LNCaP clone FGC (cell line): ENCODE data around the gene GPR82.
"Not testable (repeated sequence)": the region's sequence is repeated elsewhere in the genome, so short reads cannot be mapped to it uniquely, and the experiment has no call there.

Source experiments
- DNase-seq: peaks from one replicate; pipeline ENCODE4 v3.0.0-alpha.2; 2011; ENCODE audit warnings: low read depth
- H3K4me3 ChIP-seq: 2 replicates; pipeline ENCODE4 v1.5.1; 2011; ENCODE audit warnings: mild to moderate bottlenecking, low read depth, low read length, control low read depth
- CTCF ChIP-seq: IDR thresholded peaks from 2 replicates; pipeline ENCODE4 v1.5.1; 2012; ENCODE audit warnings: mild to moderate bottlenecking; ENCODE audit not compliant: control insufficient read depth, insufficient read depth; ENCODE audit errors: extremely low read depth

The GPR82 gene

GRCh38 chrX:41718481-41719235 lies 5.3 kb upstream of the GPR82 start:
- DNase-seq = no peak
- TF ChIP-seq CTCF = no peak
- H3K4me3 ChIP-seq = no peak overlapping the region

- DNase-seq, H3K4me3 ChIP-seq: not testable (repeated sequence)
These were observed 4.4 kb upstream of the GPR82 start for GRCh38 chrX:41719610-41720009.

GRCh38 chrX:41720125-41720779 lies 3.7 kb upstream of the GPR82 start:
- no peak for DNase-seq

GRCh38 chrX:41721590-41721989 lies 2.4 kb upstream of the GPR82 start:
- DNase-seq = no peak
- no peak overlapping the region for H3K4me3 ChIP-seq
- TF ChIP-seq CTCF = no peak

More at GRCh38 chrX:41720125-41720779, 3.7 kb upstream of the GPR82 start:
- no peak overlapping the region for H3K4me3 ChIP-seq
- no peak for TF ChIP-seq CTCF

- no peak for TF ChIP-seq CTCF
- DNase-seq = no peak
- H3K4me3 ChIP-seq = no peak overlapping the region
These were observed 1.8 kb upstream of the GPR82 start for GRCh38 chrX:41722214-41722613.

- no peak overlapping the region for H3K4me3 ChIP-seq
- DNase-seq = no peak
- no peak for TF ChIP-seq CTCF
These were observed 964 bp upstream of the GPR82 start for GRCh38 chrX:41722816-41723618.

GRCh38 chrX:41728125-41728524 lies 4.1 kb downstream of the GPR82 start:
- H3K4me3 ChIP-seq = no peak overlapping the region
- no peak for TF ChIP-seq CTCF
- no peak for DNase-seq
